K562 (cell line): Measurements from ENCODE around the gene TNIP2. TPM values are rescaled to one million over a fixed set of nuclear protein-coding genes. Genes with fewer than 3 reads are reported as not detected.
"Not testable (repeated sequence)": the region's sequence is repeated elsewhere in the genome, so short reads cannot be mapped to it uniquely, and the experiment has no call there.

Experiments
- ATAC-seq: fragments of 200-7000 bp; cut with Tn5 transposase; 3 replicates; pipeline ENCODE4 v1.9.1; 2020; ENCODE audit warnings: moderate library complexity
- BruUV-seq: library from RNA; stranded (reverse); fragments of 400-500 nt; replicated peaks from 2 replicates; lab custom pipeline; 2021; lab: Mats Ljungman, UMichigan
- CTCF ChIA-PET: fragments of 300-600 bp; formaldehyde crosslinking; extraction: SDS; loops from one replicate; lab custom pipeline; 2021; ENCODE audit warnings: low intra/inter-chr PET ratio; lab: Yijun Ruan, JAX
- POLR2A ChIA-PET: fragments of 300-600, 350-650 bp; sonication (Branson Sonifier 250); formaldehyde crosslinking; extraction: SDS; loops from one replicate; lab custom pipeline; 2021; ENCODE audit warnings: antibody characterized with exemption, inconsistent platforms; lab: Yijun Ruan, JAX
- DNase-seq, 4 experiments: peaks; one replicate each; pipeline versions ENCODE4 v3.0.0 to v3.0.0-alpha.2; 2011 to 2018; ENCODE audit warnings: low spot score in 3 of 4, mixed read lengths in 3 of 4; ENCODE audit errors: extremely low read depth in 1 of 4
- FAIRE-seq: peaks from 2 replicates; lab custom pipeline; 2011; peaks lifted over from hg19 to GRCh38; lab: Jason Lieb, UNC
- H2AFZ ChIP-seq: 2 replicates; pipeline ENCODE4 v1.6.0; 2011; ENCODE audit warnings: low read depth, low read length, control low read depth, inconsistent platforms
- H3K27ac ChIP-seq: fragments of 200-600 bp; 3 replicates; pipeline ENCODE4 v1.8.0; 2011; ENCODE audit warnings: low read depth, mild to moderate bottlenecking, control low read depth, inconsistent platforms, low read length, moderate library complexity, mixed read lengths; ENCODE audit errors: extremely low read depth
- H3K27me3 ChIP-seq, 2 experiments: fragments of 300-600 bp in 1 of 2; 2 replicates in 1 of 2; 3 replicates in 1 of 2; pipeline versions ENCODE4 v1.6.0 to v1.8.0; 2011; ENCODE audit warnings: inconsistent platforms in 2 of 2, low read length in 2 of 2, mild to moderate bottlenecking in 1 of 2, mixed read lengths in 1 of 2, moderate library complexity in 1 of 2; ENCODE audit not compliant: control insufficient read depth in 2 of 2, insufficient read depth in 2 of 2
- H3K36me3 ChIP-seq: fragments of 300-600 bp; 3 replicates; pipeline ENCODE4 v1.8.0; 2011; ENCODE audit warnings: mild to moderate bottlenecking, low read length, inconsistent platforms; ENCODE audit not compliant: control insufficient read depth, insufficient read depth
- H3K4me1 ChIP-seq, 2 experiments: fragments of 200-600 bp in 1 of 2; replicated peaks in 1 of 2; 2 replicates in 1 of 2; 3 replicates in 1 of 2; pipeline versions ENCODE4 v1.5.1 to v1.8.0; 2011; ENCODE audit warnings: inconsistent platforms in 2 of 2, low read length in 2 of 2, mild to moderate bottlenecking in 1 of 2, mixed read lengths in 1 of 2, moderate library complexity in 1 of 2; ENCODE audit not compliant: control insufficient read depth in 2 of 2, insufficient read depth in 2 of 2
- H3K4me2 ChIP-seq: 2 replicates; pipeline ENCODE4 v1.6.1; 2011; ENCODE audit warnings: low read length, control low read depth, inconsistent platforms, mixed read lengths; ENCODE audit not compliant: insufficient read depth
- H3K4me3 ChIP-seq: fragments of 200-600 bp; sonication (generic), shearing (Covaris generic); 2 replicates; pipeline ENCODE4 v1.5.1; 2016; ENCODE audit warnings: control low read depth, inconsistent platforms
- H3K79me2 ChIP-seq: fragments of 200-600 bp; 3 replicates; pipeline ENCODE4 v1.8.0; 2011; ENCODE audit warnings: low read length, inconsistent platforms; ENCODE audit not compliant: control insufficient read depth, insufficient read depth
- H3K9ac ChIP-seq, 2 experiments: 2 replicates each; pipeline versions ENCODE4 v1.6.0 to v1.6.1; 2011; ENCODE audit warnings: low read depth in 2 of 2, low read length in 2 of 2, control low read depth in 1 of 2, inconsistent platforms in 1 of 2, mild to moderate bottlenecking in 1 of 2, mixed read lengths in 1 of 2; ENCODE audit not compliant: insufficient read depth in 1 of 2
- H3K9me1 ChIP-seq: one replicate; pipeline ENCODE4 v1.6.0; 2011; ENCODE audit warnings: inconsistent platforms, mild to moderate bottlenecking, low read length, moderate library complexity; ENCODE audit not compliant: control insufficient read depth, insufficient read depth
- H3K9me3 ChIP-seq: replicated peaks from 2 replicates; pipeline ENCODE4 v1.5.1; 2011; ENCODE audit warnings: low read depth, low read length, inconsistent platforms; ENCODE audit not compliant: control insufficient read depth, insufficient read depth
- H4K20me1 ChIP-seq: replicated peaks from 2 replicates; pipeline ENCODE4 v1.6.1; 2011; ENCODE audit warnings: low read length, inconsistent platforms, mixed read lengths; ENCODE audit not compliant: control insufficient read depth, insufficient read depth
- CSDE1 ChIP-seq, 2 experiments: fragments of 450-650 bp; IDR thresholded peaks; 2 replicates each; pipeline ENCODE4 v1.6.1; 2016; ENCODE audit warnings: mild to moderate bottlenecking in 1 of 2
- NFYB ChIP-seq: IDR thresholded peaks from 2 replicates; pipeline ENCODE4 v1.6.1; 2011; ENCODE audit warnings: mild to moderate bottlenecking, moderate library complexity; ENCODE audit not compliant: insufficient read length; ENCODE audit errors: extremely low read depth
- XRCC4 ChIP-seq: IDR thresholded peaks from one replicate; pipeline ENCODE4 v1.6.1; 2011; ENCODE audit not compliant: insufficient read depth, insufficient read length; ENCODE audit errors: extremely low read depth
- ZBTB1 ChIP-seq: sonication (generic); formaldehyde crosslinking; IDR thresholded peaks from 2 replicates; pipeline ENCODE4 v1.8.1; 2023; ENCODE audit warnings: missing genetic modification reagents, low read depth, mild to moderate bottlenecking, borderline replicate concordance
- WGBS: fragments of 100-300 bp; shearing (Covaris generic); methylation state at CpG from one replicate; pipeline ENCODE4 v1.1.6; 2016; ENCODE audit warnings: low coverage, mixed read lengths; ENCODE audit not compliant: insufficient coverage; ENCODE audit errors: missing lambda C conversion rate; 5-methylcytosine and 5-hydroxymethylcytosine counted together
- in situ Hi-C: fragments of 300-500 bp; cut with MboI; formaldehyde crosslinking; loops from 4 replicates; pipeline ENCODE4 v1.15.0; 2018; ENCODE audit warnings: inconsistent platforms, mixed read lengths
- intact Hi-C: fragments of 100-400 bp; cut with micrococcal nuclease; formaldehyde crosslinking; loops from 2 replicates; pipeline ENCODE4 v1.14.2; 2022
- polyA plus RNA-seq, 8 experiments: library from polyadenylated mRNA; depleted of rRNA in 4 of 8; stranded (reverse) in 5 of 8; unstranded in 3 of 8; fragments of >200 nt; fragmentation: Nextera tagmentation in 2 of 8; fragmentation: Illumina TruSeq in 1 of 8; extraction: Ambion mirVana in 2 of 8; extraction: Trizol in 1 of 8; gene quantifications; 2 replicates each; pipeline versions ENCODE4 v1.2.1 to v1.2.3, GENCODE V29; 2011 to 2014; ENCODE audit warnings: inconsistent platforms in 1 of 8, missing spikeins in 1 of 8
- total RNA-seq, 7 experiments: library from RNA; depleted of rRNA in 6 of 7; stranded (reverse); fragments of >200 nt in 6 of 7; fragmentation: Illumina TruSeq in 2 of 7; extraction: Trizol in 2 of 7; gene quantifications; 2 replicates each; pipeline versions ENCODE4 v1.2.1 to v1.2.3, GENCODE V29; 2011 to 2021; ENCODE audit warnings: low replicate concordance in 1 of 7
- TF ChIP-seq, protein P1 (sequence below): fragments of 250-450 bp; sonication (Bioruptor Pico); IDR thresholded peaks from 2 replicates; pipeline ENCODE4 v1.5.0; 2020; ENCODE audit warnings: mild to moderate bottlenecking

The TNIP2 gene
- total and polyA plus RNA-seq, 9 of the 15 experiments (the other 6 are each of a cell fraction or from before 2014, with no cell fraction given): 0.61 to 42.6 (median 19.5) TPM

DNA sequence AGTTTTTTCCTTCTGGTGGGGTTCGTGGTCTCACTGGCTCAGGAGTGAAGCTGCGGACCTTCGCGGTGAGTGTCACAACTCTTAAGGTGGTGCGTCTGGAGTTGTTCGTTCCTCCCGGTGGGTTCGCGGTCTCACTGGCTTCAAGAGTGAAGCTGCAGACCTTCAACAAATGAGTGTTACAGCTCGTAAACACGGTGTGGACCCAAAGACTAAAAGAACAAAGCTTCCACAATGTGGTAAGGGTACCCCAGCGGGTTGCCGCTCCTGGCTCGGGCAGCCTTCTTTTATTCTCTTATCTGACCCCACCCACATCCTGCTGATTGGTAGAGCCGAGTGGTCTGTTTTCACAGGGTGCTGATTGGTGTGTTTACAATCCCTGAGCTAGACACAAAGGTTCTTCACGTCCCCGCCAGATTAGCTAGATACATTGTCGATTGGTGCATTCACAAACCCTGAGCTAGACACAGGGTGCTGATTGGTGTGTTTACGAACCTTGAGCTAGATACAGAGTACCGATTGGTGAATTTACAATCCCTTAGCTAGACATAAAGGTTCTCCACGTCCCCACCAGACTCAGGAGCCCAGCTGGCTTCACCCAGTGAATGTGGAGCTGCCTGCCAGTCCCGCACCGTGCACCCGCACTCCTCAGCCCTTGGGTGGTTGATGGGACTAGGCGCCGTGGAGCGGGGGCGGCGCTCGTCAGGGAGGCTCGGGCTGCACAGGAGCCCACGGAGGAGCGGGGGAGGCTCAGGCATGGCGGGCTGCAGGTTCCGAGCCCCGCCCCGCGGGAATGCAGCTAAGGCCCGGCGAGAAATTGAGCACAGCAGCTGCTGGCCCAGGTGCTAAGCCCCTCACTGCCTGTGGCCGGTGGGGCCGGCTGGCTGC is 6.6 kb upstream of the TNIP2 start:
- peaks cover 8 to 31% of the 10 kb centered on the region in 2 experiments; a peak in 3 of 5 replicates for H3K4me1 ChIP-seq
- intact Hi-C loops: loop anchor here (1.0 to 5.0 kb wide), 2 partner anchors 30 to 275 kb away; no protein-coding TSS in a partner anchor
- H3K9ac ChIP-seq, H3K9me3 ChIP-seq, BruUV-seq, FAIRE-seq, CTCF ChIA-PET, in situ Hi-C loops, H3K9me1 ChIP-seq, H3K4me3 ChIP-seq, H3K27me3 ChIP-seq, H3K36me3 ChIP-seq, H2AFZ ChIP-seq, ATAC-seq, H3K4me2 ChIP-seq, H4K20me1 ChIP-seq, H3K79me2 ChIP-seq, H3K27ac ChIP-seq, DNase-seq: not testable (repeated sequence)
- POLR2A ChIA-PET: interaction anchor here (0.6 kb wide), 1 partner anchor 257 kb away, joined by 3 read pairs; no protein-coding TSS in a partner anchor
- TF ChIP-seq NFYB: peak; percentile 72
- 83% methylated on average over 27 of the region's 42 CpGs for WGBS

DNA sequence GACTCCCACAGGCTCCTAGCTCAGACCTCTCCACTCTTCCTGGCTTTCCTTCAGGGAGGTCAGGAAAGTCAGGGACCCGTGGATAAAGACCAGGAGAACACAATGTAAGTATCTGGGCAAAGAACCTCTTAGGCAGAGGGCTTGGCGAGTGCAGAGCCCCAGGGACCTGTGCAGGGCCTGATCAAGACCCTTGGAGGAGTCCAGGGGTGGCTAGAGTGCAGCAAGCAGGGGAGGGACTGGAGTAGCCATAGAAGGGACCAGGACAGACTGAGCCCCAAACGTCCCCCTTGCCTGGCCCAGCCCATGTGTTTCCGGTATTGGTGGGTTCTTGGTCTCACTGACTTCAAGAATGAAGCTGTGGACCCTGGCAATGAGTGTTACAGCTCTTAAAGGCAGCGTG is 5.9 kb upstream of the TNIP2 start:
- WGBS: 38% methylated on average over 5 of the region's 5 CpGs
- no peak overlapping the region for H3K4me2 ChIP-seq
- TF ChIP-seq CSDE1 (IDR thresholded peaks at IDR 0.05) (no peak), XRCC4 (no peak), ZBTB1 (CRISPR knock-in tag) (no peak)
- TF ChIP-seq, protein P1, sequence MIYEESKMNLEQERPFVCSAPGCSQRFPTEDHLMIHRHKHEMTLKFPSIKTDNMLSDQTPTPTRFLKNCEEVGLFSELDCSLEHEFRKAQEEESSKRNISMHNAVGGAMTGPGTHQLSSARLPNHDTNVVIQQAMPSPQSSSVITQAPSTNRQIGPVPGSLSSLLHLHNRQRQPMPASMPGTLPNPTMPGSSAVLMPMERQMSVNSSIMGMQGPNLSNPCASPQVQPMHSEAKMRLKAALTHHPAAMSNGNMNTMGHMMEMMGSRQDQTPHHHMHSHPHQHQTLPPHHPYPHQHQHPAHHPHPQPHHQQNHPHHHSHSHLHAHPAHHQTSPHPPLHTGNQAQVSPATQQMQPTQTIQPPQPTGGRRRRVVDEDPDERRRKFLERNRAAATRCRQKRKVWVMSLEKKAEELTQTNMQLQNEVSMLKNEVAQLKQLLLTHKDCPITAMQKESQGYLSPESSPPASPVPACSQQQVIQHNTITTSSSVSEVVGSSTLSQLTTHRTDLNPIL (CRISPR knock-in tag): no peak

More for the DNA sequence above, 5.9 kb upstream of the TNIP2 start:
- H3K27me3 ChIP-seq: no peaks in the 10 kb centered on the region
- 0 out of 2 replicates have a peak overlapping the region, but pooled peaks have one; percentile 58 for H2AFZ ChIP-seq
- no peaks in the 10 kb centered on the region for H3K9me3 ChIP-seq
- no peak overlapping the region for H3K4me3 ChIP-seq
- 0 out of 4 replicates have a peak overlapping the region, but pooled peaks of 1 of the 2 experiments have one; percentile 35 for H3K9ac ChIP-seq
- ATAC-seq (no peak), DNase-seq (no peak), FAIRE-seq (no peak)
- no peak overlapping the region for H3K27ac ChIP-seq
- ChIA-PET CTCF (no interaction called here), POLR2A (interaction anchor here (0.6 kb wide), 1 partner anchor 258 kb away, joined by 3 read pairs; no protein-coding TSS in a partner anchor)
- H3K4me1 ChIP-seq: peaks cover 8 to 25% of the 10 kb centered on the region in 2 experiments; a peak in 3 of 5 replicates
- no peaks in the 10 kb centered on the region for H3K79me2 ChIP-seq
- no peaks in the 10 kb centered on the region for H4K20me1 ChIP-seq
- H3K36me3 ChIP-seq: no peaks in the 10 kb centered on the region
- H3K9me1 ChIP-seq: no peaks in the 10 kb centered on the region
- intact Hi-C loops (loop anchor here (1.0 to 5.0 kb wide), 2 partner anchors 30 to 275 kb away; no protein-coding TSS in a partner anchor), in situ Hi-C loops (no loop called here)
- BruUV-seq: no TSS peak
